Measurements from ENCODE around the gene PPP6R1.

DNA sequence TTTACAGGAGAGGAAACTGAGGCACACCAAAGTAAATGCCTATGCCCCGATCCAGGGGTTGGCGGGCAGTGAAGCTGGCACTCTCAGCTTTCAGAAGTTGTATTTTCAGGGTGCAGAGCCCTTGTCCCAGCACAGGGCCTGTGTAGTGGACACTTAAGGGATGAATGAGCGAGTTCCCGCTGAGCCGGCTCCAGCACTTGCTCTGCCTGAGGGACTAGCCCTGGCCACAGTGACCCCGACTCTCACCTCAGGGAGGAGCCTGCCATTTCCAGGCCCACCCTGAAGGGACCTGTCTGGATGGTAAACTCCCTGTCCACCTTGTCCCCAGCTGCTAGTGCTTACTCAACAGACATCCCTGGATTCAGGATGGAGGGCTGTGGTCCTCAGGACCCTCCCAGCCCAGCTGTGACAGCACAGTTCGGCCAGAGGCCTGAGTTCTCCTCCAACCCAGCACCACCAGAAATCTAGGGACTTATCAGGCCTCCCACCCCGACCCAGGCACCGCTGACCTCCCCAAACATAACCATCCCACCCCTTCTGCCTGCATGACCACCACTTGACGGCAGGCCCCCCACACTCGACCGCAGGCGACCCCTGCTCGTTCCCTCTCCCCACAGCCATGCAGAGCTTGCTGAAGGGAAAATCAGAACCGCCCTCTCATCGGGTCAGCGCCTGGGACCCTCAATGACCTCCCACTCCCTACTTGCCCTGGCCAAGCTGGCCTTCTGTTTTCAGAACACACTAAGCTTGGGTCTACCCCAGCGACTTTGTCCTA is 8.4 kb downstream of the PPP6R1 start:
- TF ChIP-seq, protein P1, sequence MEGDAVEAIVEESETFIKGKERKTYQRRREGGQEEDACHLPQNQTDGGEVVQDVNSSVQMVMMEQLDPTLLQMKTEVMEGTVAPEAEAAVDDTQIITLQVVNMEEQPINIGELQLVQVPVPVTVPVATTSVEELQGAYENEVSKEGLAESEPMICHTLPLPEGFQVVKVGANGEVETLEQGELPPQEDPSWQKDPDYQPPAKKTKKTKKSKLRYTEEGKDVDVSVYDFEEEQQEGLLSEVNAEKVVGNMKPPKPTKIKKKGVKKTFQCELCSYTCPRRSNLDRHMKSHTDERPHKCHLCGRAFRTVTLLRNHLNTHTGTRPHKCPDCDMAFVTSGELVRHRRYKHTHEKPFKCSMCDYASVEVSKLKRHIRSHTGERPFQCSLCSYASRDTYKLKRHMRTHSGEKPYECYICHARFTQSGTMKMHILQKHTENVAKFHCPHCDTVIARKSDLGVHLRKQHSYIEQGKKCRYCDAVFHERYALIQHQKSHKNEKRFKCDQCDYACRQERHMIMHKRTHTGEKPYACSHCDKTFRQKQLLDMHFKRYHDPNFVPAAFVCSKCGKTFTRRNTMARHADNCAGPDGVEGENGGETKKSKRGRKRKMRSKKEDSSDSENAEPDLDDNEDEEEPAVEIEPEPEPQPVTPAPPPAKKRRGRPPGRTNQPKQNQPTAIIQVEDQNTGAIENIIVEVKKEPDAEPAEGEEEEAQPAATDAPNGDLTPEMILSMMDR (IDR thresholded peaks at IDR 0.05): no peak
- no peak for TF ChIP-seq POLR2A (IDR thresholded peaks at IDR 0.05)

Data from esophagus squamous epithelium (tissue), 4 donors.